GM12874 (cell line): ENCODE results near the gene SCAF11.

Experiments
- TF ChIP-seq, protein P1 (sequence below): IDR thresholded peaks from 2 replicates; pipeline ENCODE4 v1.5.1; 2011; ENCODE audit warnings: low read depth, mild to moderate bottlenecking, control low read depth, low read length, moderate library complexity; ENCODE audit not compliant: insufficient read depth

Gene SCAF11

DNA sequence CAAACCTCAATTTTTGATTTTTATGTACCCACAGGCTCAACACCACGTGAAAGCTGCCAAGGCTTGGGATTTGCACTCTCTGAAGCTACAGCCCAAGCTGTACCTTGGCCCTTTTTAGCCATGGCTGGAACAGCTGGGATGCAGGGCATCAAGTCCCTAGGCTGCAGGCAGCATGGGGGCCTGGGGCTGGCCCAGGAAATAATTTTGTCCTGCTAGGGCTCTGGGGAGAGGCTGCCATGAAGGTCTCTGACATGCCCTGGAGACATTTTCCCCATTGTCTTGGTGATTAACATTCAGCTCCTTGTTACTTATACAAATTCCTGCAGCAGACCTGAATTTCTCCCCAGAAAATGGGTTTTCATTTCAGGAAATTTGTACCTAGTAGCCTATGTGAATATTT, 103.7 kb downstream of the SCAF11 start:
- TF ChIP-seq, protein P1, sequence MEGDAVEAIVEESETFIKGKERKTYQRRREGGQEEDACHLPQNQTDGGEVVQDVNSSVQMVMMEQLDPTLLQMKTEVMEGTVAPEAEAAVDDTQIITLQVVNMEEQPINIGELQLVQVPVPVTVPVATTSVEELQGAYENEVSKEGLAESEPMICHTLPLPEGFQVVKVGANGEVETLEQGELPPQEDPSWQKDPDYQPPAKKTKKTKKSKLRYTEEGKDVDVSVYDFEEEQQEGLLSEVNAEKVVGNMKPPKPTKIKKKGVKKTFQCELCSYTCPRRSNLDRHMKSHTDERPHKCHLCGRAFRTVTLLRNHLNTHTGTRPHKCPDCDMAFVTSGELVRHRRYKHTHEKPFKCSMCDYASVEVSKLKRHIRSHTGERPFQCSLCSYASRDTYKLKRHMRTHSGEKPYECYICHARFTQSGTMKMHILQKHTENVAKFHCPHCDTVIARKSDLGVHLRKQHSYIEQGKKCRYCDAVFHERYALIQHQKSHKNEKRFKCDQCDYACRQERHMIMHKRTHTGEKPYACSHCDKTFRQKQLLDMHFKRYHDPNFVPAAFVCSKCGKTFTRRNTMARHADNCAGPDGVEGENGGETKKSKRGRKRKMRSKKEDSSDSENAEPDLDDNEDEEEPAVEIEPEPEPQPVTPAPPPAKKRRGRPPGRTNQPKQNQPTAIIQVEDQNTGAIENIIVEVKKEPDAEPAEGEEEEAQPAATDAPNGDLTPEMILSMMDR, result no peak

- TF ChIP-seq, protein P1, result no peak
Measured at GRCh38 chr12:45883187-45883586, 107.2 kb downstream of the SCAF11 start.

- TF ChIP-seq, protein P1, result no peak
Measured at GRCh38 chr12:45880533-45880932, 109.8 kb downstream of the SCAF11 start.

DNA sequence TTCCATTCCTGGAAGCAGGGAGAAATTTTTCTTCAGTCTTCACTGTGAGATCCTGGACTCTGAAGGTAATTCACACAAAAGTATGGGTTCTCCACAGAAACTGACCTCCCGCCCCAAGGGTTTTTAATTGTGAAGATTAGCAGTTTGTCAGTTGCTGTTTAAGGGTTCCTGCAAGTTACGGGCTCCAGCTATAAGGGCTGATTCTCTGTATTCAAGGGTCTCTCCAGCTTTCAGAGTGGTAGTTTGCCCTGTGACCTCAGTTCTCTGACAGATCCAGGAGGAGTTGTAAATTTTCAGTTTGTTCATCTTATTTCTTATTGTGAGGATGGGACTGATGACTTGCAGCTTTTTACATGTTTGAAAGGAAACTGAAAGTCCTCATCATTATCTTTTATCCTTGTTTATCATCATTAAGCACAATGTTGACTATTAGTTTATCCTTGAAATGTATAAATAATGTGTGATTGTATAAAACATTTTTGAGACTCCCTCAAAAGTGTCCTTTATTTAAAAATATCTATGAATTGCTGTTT, 110.9 kb downstream of the SCAF11 start:
- TF ChIP-seq, protein P1, result no peak

- TF ChIP-seq, protein P1, result no peak
Measured at GRCh38 chr12:45878630-45879255, 111.6 kb downstream of the SCAF11 start.

GRCh38 chr12:45877069-45877468, 113.3 kb downstream of the SCAF11 start:
- TF ChIP-seq, protein P1, result no peak

DNA sequence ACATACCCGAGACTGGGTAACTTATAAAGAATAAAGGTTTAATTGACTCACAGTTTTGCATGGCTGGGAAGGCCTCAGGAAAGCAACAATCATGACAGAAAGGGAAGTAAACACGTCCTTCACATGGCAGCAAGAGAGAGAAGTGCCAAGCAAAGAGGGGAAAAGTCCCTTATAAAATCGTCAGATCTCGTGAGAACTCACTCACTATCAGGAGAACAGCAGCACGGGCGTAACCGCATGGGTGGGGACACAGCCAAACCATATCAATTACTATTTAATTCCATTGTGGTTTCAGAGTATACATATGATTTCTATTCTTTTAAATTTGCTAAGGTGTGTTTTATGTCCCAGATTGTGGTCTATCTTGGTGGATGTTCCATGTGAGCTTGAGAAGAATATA, 117.9 kb downstream of the SCAF11 start:
- TF ChIP-seq, protein P1, result no peak
